HG03135 (cell line): ENCODE results near the gene EGF.
"Not testable (repeated sequence)": the region's sequence is repeated elsewhere in the genome, so short reads cannot be mapped to it uniquely, and the experiment has no call there.

Source experiments
- ATAC-seq: cut with Tn5 transposase; IDR thresholded peaks from one replicate; pipeline ENCODE4 v1.9.1; 2021; ENCODE audit warnings: mild to moderate bottlenecking, moderate library complexity; ENCODE audit not compliant: unreplicated experiment

EGF gene

DNA sequence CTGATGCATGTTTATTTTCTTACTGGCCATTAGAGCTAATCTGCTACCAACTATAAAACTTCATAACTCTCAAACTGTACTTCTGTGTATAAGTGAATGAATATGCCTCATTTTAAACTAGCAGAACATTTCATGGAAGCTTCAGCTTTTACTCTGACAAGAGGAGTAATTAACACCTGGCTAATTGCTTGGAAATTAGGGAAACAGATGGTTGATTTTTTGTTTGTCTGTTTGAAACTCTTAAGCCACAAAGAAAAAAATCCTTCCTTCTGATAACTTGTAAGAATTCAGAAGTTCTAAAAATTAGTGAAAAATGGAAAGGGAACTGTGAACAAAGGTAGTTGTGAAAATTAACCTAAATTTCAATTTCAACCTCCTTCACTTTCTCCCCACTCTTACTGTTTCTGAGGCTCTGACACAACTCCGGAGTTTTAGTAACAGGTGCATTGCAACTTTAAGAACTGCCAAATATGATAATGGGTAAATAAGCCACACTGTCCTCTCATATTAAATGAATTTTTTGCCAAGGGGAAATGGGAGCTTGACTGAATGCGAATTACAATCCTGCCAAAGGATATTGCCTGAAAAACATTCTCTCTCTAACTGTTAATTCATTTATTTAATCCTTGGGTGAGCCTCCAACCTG lies 1.0 kb downstream of the EGF start:
- ATAC-seq, result no peak

DNA sequence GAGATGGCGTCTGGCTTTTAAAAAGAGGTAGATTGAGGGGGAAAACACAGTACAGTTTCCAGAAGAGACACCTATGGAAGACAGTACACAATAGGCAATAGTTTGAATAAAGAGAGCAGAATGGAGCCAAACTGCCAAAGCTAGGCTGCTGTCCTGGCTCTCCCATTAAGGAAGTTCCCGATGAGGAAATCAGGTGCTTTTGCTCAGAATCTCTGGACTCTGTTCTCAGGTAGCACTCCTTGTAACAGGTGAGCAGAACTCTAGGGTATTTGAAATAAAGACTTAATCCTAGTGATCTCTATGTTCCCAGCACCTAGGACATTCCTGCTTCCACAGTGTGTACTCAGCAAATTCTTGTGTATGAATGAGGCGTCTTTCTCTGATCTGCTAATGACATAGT lies 1.6 kb downstream of the EGF start:
- ATAC-seq, result no peak

DNA sequence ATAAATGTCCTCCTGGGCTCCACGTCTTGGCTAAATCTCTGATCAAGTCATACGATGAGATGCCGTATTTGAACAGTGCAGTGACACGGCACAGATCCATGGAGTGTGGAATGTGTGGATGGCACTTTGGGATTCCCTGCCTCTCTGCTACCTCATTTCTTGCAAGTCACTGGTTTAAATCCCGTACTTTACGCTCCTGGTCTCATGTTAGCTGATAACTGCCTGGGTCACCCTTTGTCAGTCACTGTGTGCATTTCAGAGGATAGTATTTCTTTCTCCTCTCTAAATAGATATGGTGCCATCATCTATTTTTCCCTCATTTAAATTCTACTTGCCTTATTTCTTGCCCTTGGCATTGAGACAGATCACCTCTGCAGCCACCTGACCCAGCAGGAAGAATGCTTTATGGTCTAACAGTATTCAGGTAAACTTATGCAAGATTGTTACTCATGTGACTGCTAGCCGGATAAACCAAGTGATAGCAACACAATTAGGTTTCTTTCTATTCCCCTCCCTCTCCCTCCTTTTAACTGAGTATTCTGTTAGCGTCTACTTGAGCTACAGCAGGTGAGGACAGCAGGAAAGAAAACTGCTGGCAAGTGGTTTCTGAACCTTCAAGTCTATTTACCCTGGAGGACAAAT lies 2.8 kb downstream of the EGF start:
- no peak for ATAC-seq

GRCh38 chr4:109916027-109916409 lies 3.3 kb downstream of the EGF start:
- ATAC-seq, result no peak

DNA sequence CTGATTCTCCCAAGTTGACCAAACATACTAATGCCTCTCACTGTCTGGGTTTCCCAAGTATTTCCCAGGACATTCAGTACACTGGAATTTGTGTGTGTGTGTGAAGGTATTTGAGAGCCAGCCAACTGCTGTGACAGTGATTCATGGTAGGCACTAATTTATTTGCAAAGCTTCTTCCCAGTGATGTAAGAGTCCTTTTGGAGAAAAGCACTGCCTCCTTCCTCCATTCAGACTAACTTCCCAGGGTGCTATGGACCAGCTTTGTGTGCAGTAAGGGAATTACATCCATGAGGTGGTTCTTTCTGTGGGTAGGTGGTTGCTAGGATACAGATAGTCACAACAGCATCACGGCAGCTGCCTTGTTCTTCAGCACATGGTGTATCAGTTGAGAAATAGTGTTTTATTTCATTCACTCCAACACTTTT lies 8.7 kb downstream of the EGF start:
- no peak for ATAC-seq

GRCh38 chr4:109925396-109925795 lies 12.7 kb downstream of the EGF start:
- ATAC-seq, result no peak

DNA sequence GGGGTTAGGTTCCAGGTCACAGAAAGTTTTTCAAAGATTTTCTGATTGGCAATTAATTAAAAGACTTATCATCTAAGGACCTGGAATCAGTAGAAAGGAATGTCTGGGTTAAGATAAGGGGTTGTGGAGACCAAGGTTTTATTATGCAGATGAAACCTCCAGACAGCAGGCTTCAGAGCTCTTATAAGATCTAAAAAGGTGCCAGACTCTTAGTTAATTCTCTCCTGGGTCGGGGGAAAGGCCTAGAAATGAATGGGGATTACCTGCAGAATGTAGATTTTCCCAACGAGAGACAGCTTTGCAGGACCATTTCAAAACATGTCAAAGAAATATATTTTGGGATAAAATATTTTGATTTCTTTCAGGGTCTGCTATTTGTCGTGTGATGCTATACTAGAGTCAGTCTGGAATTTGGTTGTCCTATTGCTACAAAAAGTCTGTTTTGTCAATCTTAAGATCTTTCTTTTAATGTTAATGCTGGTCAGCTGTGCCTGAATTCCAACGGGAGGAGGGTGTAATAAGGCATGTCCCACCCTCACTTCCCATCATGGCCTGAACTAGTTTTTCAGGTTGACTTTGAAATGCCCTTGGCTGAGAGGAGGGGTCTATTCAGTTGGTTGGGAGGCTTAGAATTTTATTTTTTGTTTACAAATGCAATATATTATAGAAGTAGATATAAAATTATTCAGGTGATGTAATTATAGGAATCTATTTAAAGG lies 15.8 kb downstream of the EGF start:
- ATAC-seq, result no peak

GRCh38 chr4:109930464-109930863 lies 17.8 kb downstream of the EGF start:
- no peak for ATAC-seq

DNA sequence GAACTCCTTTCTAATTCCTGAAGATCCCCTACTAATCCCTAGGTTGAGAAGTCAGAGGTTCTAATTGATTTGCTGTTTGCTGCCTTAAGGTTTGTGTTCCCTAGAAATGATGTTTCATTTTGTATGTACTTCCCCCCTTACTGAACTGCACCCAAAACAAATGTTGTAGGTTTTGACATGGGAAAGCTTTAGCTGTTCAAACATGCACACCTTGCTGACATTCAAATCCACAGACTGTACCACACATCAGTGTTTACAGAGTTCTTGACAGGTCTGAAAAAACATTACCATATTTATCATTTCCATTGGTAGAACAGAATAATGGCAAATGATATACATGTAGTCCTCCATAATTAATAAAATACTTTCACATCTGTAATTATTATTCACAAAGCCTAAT lies 18.2 kb downstream of the EGF start:
- no peak for ATAC-seq

DNA sequence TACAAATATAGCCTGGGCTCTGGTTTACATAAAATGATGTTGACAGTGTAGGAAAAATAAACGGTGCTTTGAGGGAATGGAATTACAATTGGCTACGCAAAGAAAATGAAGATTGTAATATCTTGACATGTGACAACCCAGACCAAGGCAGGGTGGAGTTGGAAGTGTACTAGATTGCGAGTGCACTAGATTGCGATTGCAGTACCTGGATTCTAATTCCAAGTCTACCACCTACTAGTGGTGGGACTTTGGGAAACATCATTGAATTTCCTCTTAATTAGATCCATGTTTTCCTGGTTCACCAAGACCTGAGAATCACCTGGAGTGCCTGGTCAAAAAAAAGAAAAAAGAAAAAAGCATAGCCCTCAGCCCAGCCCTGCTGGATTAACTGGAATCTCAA lies 18.6 kb downstream of the EGF start:
- no peak for ATAC-seq

- ATAC-seq, result not testable (repeated sequence)
Observed at GRCh38 chr4:109937352-109937751, 24.7 kb downstream of the EGF start.

DNA sequence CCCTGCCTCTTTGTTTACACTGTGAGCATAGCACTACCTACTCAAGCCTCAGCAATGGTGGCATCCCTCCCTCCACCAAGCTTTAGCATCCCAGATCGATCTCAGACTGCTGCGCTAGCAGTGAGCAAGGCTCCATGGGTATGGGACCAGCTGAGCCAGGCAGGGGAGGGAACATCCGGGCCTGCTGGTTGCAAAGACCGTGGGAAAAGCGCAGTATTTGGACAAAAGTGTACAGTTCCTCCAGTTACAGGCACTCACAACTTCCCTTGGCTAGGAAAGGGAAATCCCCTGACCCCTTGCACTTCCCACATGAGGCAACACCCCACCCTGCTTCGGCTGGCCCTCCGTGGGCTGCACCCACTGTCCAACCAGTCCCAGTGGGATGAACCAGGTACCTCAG lies 26.5 kb downstream of the EGF start:
- ATAC-seq, result no peak

DNA sequence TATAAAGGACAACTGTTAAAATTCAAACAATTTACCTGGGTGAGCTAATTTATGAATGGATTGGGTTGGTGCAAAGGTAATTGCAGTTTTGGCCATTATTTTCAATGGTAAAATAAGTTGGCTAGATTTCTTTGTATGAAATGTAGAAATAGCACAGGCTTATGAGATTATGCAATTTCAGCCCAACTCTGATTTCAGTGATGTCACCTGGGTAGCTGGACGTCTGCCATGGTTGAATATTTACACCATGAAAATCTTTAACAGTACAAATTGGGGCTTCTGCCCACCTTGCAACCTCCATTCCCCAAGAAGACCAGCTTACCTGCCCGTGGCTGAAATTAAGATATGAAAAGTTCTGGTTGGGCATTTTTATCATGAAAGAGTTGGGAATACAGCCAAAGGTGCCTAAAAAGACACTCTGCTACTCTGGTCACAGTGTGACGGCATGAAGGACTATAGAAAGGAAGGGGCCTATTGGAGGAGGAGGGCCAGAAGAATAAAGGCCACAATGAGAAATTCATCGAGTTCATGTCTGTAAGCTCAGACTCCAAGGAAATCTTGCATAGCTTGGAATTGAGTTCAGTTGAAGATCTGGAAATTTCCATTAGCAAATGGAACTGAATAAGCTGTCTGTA lies 29.7 kb downstream of the EGF start:
- ATAC-seq, result no peak

DNA sequence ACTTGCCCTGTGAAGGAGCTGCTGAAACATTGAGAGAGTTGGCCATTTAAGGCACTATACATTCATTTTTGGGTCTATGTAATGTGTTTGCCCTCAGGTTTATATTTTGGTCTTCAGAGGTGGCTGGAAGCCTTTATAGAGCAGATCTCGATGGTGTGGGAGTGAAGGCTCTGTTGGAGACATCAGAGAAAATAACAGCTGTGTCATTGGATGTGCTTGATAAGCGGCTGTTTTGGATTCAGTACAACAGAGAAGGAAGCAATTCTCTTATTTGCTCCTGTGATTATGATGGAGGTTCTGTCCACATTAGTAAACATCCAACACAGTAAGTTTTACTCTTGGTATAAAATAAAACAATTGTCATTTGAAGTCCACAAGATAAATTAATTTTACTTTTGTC lies 31.1 kb downstream of the EGF start:
- ATAC-seq, result no peak

- no peak for ATAC-seq
Observed at GRCh38 chr4:109944591-109944990, 31.9 kb downstream of the EGF start.

DNA sequence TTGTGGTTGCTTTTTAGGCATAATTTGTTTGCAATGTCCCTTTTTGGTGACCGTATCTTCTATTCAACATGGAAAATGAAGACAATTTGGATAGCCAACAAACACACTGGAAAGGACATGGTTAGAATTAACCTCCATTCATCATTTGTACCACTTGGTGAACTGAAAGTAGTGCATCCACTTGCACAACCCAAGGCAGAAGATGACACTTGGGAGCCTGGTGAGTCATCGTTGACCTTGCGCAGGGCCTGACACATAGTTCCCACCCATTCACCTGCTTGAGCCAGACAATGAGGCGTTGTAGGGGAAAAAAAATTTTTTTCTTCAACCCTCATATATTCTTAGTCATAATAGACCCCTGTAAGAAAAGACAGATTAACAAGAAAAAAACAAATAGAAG lies 32.4 kb downstream of the EGF start:
- ATAC-seq, result no peak

GRCh38 chr4:109946120-109946519 lies 33.4 kb downstream of the EGF start:
- no peak for ATAC-seq

DNA sequence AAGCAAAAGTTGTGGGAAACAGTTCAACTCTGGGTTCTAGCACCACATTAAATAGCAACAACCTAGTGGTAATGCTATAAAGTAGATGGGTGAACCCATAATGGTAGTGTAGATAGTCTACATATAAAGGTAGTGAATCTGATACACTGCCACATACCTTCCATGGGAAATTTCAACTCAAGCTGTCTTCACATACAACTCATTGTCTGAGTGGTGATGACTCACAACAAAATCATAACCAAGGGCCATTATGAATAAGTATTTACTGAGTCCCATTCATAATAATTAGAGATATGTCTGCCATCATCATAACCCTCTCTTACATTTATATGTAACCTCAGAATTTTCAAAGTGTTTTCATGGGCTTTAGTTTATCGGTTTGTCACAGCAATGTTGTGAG lies 34.8 kb downstream of the EGF start:
- ATAC-seq, result no peak

GRCh38 chr4:109947918-109948317 lies 35.2 kb downstream of the EGF start:
- ATAC-seq, result no peak

- not testable (repeated sequence) for ATAC-seq
Observed at GRCh38 chr4:109949099-109949718, 36.5 kb downstream of the EGF start.

- no peak for ATAC-seq
Observed at GRCh38 chr4:109952612-109953011, 39.9 kb downstream of the EGF start.
